ENCODE measurements around the gene FAM163A.
"Not testable (repeated sequence)": the region's sequence is repeated elsewhere in the genome, so short reads cannot be mapped to it uniquely, and the experiment has no call there.

FAM163A gene

GRCh38 chr1:179848233-179848632, 105.1 kb downstream of the FAM163A start:
- no peak for DNase-seq (ENCODE audit: low read depth, low spot score)

GRCh38 chr1:179853102-179853501, 110.0 kb downstream of the FAM163A start:
- no peak for DNase-seq (ENCODE audit: low read depth, low spot score)

GRCh38 chr1:179855831-179856230, 112.7 kb downstream of the FAM163A start:
- DNase-seq (ENCODE audit: low read depth, low spot score) = not testable (repeated sequence)

GRCh38 chr1:179856296-179856695, 113.2 kb downstream of the FAM163A start:
- no peak for DNase-seq (ENCODE audit: low read depth, low spot score)

- DNase-seq (ENCODE audit: low read depth, low spot score) = no peak
These were observed 113.9 kb downstream of the FAM163A start for GRCh38 chr1:179857009-179857408.

GRCh38 chr1:179860652-179861051, 117.6 kb downstream of the FAM163A start:
- DNase-seq (ENCODE audit: low read depth, low spot score) = no peak

GRCh38 chr1:179865377-179865776, 122.3 kb downstream of the FAM163A start:
- no peak for DNase-seq (ENCODE audit: low read depth, low spot score)
